K562 (cell line): ENCODE measurements around the gene FADS6. TPM values are rescaled to one million over a fixed set of nuclear protein-coding genes. Genes with fewer than 3 reads are reported as not detected.

Source experiments
- BDP1 ChIP-seq: IDR thresholded peaks from 3 replicates; pipeline ENCODE4 v1.6.1; 2011; ENCODE audit not compliant: insufficient read length, insufficient read depth
- HES1 ChIP-seq: fragments of 450-650 bp; IDR thresholded peaks from 2 replicates; pipeline ENCODE4 v1.6.1; 2016; ENCODE audit warnings: low read depth, mild to moderate bottlenecking, moderate library complexity
- L3MBTL2 ChIP-seq: fragments of 450-650 bp; IDR thresholded peaks from 2 replicates; pipeline ENCODE4 v1.6.1; 2016; ENCODE audit warnings: mild to moderate bottlenecking, moderate library complexity
- MCM5 ChIP-seq: fragments of 450-650 bp; IDR thresholded peaks from 2 replicates; pipeline ENCODE4 v1.6.1; 2016; ENCODE audit warnings: low read depth
- PHF21A ChIP-seq: fragments of 450-650 bp; IDR thresholded peaks from 2 replicates; pipeline ENCODE4 v1.6.1; 2017; ENCODE audit warnings: low read depth, borderline replicate concordance
- PRDM10 ChIP-seq: fragments of 450-650 bp; IDR thresholded peaks from 2 replicates; pipeline ENCODE4 v1.6.1; 2018; ENCODE audit not compliant: partially characterized antibody
- SIN3B ChIP-seq: fragments of 450-650 bp; IDR thresholded peaks from 2 replicates; pipeline ENCODE4 v1.6.1; 2017; ENCODE audit warnings: low read depth, mild to moderate bottlenecking, moderate library complexity
- SLC30A9 ChIP-seq: fragments of 250-450 bp; sonication (Bioruptor Pico); IDR thresholded peaks from 2 replicates; pipeline ENCODE4 v1.8.0; 2022; ENCODE audit warnings: mild to moderate bottlenecking, moderate library complexity
- USF2 ChIP-seq: sonication (generic); formaldehyde crosslinking; IDR thresholded peaks from 2 replicates; pipeline ENCODE4 v1.5.0; 2020; ENCODE audit warnings: missing genetic modification reagents
- ZBTB1 ChIP-seq: sonication (generic); formaldehyde crosslinking; IDR thresholded peaks from 2 replicates; pipeline ENCODE4 v1.8.1; 2023; ENCODE audit warnings: missing genetic modification reagents, low read depth, mild to moderate bottlenecking, borderline replicate concordance
- ZBTB26 ChIP-seq: fragments of 450-650 bp; formaldehyde crosslinking; IDR thresholded peaks from 2 replicates; pipeline ENCODE4 v1.4.0; 2022; ENCODE audit warnings: missing genetic modification characterization
- ZBTB43 ChIP-seq: sonication (generic); formaldehyde crosslinking; IDR thresholded peaks from 2 replicates; pipeline ENCODE4 v1.8.0; 2023; ENCODE audit warnings: mild to moderate bottlenecking, missing genetic modification reagents
- ZBTB8A ChIP-seq: fragments of 450-650 bp; IDR thresholded peaks from 2 replicates; pipeline ENCODE4 v1.6.1; 2018; ENCODE audit warnings: mild to moderate bottlenecking, moderate library complexity; ENCODE audit not compliant: partially characterized antibody
- ZBTB9 ChIP-seq: fragments of 450-650 bp; formaldehyde crosslinking; IDR thresholded peaks from 2 replicates; pipeline ENCODE4 v1.4.0; 2020; ENCODE audit warnings: mild to moderate bottlenecking, moderate library complexity
- ZNF717 ChIP-seq: fragments of 250-450 bp; sonication (Bioruptor Pico); IDR thresholded peaks from 2 replicates; pipeline ENCODE4 v1.5.0; 2021
- polyA plus RNA-seq, 8 experiments: library from polyadenylated mRNA; depleted of rRNA in 4 of 8; stranded (reverse) in 5 of 8; unstranded in 3 of 8; fragments of >200 nt; fragmentation: Nextera tagmentation in 2 of 8; fragmentation: Illumina TruSeq in 1 of 8; extraction: Ambion mirVana in 2 of 8; extraction: Trizol in 1 of 8; gene quantifications; 2 replicates each; pipeline versions ENCODE4 v1.2.1 to v1.2.3, GENCODE V29; 2011 to 2014; ENCODE audit warnings: inconsistent platforms in 1 of 8, missing spikeins in 1 of 8
- total RNA-seq, 7 experiments: library from RNA; depleted of rRNA in 6 of 7; stranded (reverse); fragments of >200 nt in 6 of 7; fragmentation: Illumina TruSeq in 2 of 7; extraction: Trizol in 2 of 7; gene quantifications; 2 replicates each; pipeline versions ENCODE4 v1.2.1 to v1.2.3, GENCODE V29; 2011 to 2021; ENCODE audit warnings: low replicate concordance in 1 of 7

Gene FADS6
- total and polyA plus RNA-seq, 9 of the 15 experiments (the other 6 are each of a cell fraction or from before 2014, with no cell fraction given) = 0.18 to 0.22 TPM; not detected in 7

- TF ChIP-seq BDP1 = no peak
- TF ChIP-seq ZNF717 = no peak
- no peak for TF ChIP-seq SLC30A9 (CRISPR knock-in tag)
- TF ChIP-seq ZBTB1 = no peak; the same call in 1 of the 2 replicates
- TF ChIP-seq ZBTB43 (CRISPR knock-in tag) = no peak
- peak; percentile 94 for TF ChIP-seq L3MBTL2
- TF ChIP-seq PHF21A = no peak
- TF ChIP-seq SIN3B = no peak
- no peak for TF ChIP-seq USF2 (CRISPR knock-in tag)
- no peak for TF ChIP-seq ZBTB26 (CRISPR knock-in tag)
- no peak for TF ChIP-seq ZBTB8A
- no peak for TF ChIP-seq PRDM10
- TF ChIP-seq HES1 = no peak
- no peak for TF ChIP-seq MCM5
- no peak for TF ChIP-seq ZBTB9 (CRISPR knock-in tag)
Observed at GRCh38 chr17:74923538-74924249, 30.3 kb upstream of the FADS6 start (continued).
